GM19328 (cell line): Measurements from ENCODE around the gene CCL4L2.
"Not testable (repeated sequence)": the region's sequence is repeated elsewhere in the genome, so short reads cannot be mapped to it uniquely, and the experiment has no call there.

Experiments
- ATAC-seq: cut with Tn5 transposase; IDR thresholded peaks from one replicate; pipeline ENCODE4 v1.9.1; 2021; ENCODE audit warnings: mild to moderate bottlenecking, moderate library complexity; ENCODE audit not compliant: unreplicated experiment

Gene CCL4L2

DNA sequence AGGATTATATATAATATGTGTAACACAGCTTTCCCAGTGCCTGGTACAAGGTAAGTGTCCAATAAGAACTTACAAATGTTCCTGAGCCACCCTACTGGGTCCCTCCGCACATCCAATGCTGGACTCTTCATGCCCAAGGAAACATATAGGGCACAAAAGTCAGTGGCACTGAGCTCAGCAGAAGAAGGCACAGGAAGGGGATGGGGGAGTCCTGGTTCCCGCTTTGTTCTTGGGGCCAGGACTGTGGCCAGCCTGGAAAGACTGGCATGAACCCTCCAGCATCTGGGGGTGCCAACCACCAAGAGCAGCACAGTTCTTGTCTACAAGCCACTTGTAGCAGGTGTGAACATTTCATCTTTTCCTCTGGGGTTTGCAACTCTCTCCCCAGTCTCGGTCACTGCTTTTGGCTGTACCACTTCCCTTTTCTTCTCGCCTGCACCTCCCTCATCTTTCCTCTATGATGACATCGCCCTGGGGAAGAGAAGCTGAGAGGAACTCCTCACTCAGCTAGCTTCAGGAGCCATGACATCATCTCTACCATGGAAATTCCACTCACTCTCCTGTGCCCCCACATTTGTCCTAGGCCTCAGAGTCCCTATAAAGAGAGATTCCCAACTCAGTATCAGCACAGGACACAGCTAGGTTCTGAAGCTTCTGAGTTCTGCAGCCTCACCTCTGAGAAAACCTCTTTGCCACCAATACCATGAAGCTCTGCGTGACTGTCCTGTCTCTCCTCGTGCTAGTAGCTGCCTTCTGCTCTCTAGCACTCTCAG, at the start of gene CCL4L2:
CCL4L2 (plus strand) TSS at position 625 of the 773 bp plus-strand sequence.
- peak; percentile 62 for ATAC-seq

DNA sequence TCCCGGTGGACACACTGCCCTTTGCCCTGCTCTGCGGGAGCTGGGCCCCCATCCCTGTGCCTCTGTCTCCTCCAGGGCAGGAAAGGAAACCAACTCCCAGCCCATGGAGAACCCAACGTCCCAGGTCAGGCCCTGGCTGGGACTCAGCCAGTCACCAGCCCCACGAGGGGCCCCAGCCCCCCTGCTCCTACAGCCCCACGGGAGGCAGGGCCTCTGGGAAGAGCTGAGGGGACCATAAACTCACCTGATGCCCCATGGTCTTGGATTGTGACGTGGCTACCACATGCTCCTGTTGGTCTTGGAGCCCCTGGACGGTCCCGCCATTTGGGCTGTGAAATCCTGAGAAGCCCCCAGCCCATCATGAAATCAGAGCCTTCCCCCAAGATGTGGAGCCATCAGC, 42.0 kb upstream of the CCL4L2 start:
- not testable (repeated sequence) for ATAC-seq

DNA sequence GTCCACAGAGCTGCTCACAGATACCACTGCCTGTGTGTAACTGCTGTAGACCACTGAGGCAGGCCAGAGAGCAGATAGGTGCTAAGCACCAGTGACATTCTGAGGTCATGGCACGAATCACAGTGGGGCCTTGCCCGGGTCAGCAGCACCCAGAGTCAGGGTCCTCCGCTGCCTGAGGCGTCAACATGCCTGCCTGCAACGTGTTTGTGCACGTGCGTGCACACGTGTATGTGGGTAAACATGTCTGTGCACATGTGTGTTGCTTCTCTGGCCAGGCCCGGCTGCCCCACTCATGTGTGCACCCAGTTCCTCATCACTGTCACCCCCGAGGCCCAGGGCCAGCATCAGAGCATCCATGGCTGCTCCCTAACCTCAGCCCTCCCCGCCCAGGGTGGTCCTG, 34.3 kb upstream of the CCL4L2 start, which contains the start of gene TBC1D3B:
TBC1D3B (minus strand) TSS at position 101 of the 400 bp plus-strand sequence. CDS start 1,586 bp downstream, outside the sequence.
- ATAC-seq = not testable (repeated sequence)

DNA sequence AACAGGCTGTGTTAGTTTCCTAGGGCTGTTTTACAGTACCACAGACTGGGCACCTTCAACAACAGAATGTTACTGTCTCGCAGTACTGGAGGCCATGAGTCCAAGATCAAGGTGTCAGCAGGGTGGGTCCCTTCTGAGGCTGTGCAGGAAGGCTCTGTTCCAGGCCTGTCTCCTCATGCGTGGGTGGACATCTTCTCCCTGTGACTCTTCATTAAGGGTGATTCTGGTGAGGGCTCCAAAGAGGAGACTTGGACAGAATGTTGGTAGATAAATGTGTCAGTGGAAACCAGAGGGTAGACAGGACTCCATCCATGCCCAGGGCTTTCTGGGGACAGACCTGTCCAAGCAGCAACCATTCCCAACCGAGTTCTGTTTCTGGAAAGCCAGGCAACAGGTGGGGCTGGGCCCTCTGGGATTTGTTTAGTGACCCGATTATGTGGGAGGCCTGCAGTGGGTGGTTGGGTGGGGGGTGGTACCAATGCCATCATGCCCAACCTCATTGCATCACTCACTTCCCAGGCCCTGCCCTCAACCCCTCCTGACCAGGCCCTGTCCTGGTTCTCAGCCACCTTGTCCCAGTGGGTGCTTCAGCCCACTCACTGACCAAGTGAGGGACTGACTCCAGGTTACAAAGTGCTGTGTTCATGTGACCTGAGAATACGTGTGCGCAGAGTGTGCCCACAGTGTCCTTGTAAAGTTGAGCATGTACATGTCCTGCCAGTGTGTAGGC, 29.3 kb upstream of the CCL4L2 start:
- ATAC-seq = not testable (repeated sequence)

DNA sequence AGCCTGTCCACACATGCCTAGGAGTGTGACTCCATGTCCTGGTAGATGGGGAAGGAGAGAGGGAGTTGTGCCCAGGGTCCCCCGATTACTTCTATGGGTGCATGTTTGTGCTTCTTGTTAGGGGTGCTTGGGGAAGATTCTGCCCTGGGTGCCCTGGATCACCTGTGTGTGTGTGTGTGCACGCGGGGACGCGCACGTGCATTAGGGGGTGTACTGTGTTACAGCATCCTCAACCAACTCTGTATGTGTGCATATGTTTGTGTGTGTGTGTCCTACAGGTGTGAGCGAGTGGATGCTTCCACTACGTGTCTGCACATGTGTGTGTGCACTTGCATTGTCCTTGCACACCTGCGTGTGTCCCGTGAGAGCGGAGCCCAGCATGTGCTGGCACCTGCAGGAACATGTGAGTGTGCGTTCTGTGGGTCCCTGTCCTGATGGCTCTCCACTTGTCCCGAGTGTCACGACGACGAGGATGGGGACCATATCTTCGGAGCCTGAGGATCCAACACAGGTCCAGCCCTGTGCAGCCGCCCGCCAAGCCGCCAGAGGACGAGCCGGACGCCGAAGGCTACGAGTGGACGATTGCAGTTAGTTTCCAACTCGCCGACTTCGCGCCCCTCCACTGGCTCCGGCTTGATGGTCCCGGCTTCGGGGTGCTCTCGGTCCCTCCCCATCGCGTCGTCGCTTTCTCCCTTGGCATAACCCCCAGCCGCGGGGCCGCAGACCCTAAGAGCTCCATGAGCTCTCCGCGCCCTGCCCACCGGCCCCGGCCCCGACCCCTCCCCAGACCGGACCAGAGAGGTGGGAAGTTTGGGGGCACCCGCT, 28.5 kb upstream of the CCL4L2 start:
- ATAC-seq = no peak

DNA sequence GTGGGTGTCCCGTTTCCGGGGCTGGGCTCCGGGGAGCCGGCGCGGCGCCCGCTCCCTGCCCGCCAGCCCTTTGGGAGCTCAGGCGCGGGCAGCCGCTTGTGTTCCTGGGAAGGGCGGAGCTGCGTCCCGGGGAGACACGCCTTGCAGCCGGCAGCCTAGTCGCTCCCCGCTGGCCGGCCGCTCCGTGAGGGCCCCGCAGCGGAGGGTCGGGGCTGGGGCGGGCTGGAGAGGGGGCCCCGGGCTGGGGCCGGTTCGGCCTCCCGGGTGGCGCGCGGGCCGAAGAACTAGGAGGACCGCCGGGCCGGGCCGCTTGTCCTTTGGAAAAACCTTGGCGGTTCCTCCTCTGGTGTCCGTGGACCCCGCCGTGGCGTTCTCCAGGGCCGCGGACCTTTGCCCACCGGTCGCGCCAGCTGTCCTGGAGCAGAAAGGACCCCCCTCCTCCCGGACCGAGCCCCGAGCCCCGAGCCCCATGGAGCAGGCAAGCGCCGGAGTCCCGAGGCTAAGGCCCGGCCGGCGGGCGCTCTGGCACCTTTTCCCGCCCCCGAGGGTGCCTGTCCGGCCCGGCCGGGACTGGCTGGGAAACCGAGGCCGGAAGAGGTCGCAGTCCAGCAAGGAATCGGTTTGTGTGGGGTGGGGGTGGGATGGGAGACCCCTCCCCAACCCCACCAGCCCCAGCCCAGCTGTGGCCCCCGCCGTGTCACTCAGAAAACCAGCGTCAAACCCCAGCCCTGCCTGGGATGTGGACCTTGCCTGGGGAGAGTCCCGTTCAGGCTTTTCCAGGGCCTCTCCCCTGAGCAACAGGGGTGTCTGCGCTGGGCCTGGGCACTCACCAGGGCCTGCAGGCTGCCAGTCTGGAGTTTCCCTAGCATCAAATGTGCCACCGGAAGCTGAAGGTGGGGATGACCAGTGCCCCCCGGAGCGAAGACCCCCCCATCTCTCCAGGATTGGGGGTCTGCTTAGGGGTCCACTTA, 27.6 kb upstream of the CCL4L2 start:
- ATAC-seq = no peak

DNA sequence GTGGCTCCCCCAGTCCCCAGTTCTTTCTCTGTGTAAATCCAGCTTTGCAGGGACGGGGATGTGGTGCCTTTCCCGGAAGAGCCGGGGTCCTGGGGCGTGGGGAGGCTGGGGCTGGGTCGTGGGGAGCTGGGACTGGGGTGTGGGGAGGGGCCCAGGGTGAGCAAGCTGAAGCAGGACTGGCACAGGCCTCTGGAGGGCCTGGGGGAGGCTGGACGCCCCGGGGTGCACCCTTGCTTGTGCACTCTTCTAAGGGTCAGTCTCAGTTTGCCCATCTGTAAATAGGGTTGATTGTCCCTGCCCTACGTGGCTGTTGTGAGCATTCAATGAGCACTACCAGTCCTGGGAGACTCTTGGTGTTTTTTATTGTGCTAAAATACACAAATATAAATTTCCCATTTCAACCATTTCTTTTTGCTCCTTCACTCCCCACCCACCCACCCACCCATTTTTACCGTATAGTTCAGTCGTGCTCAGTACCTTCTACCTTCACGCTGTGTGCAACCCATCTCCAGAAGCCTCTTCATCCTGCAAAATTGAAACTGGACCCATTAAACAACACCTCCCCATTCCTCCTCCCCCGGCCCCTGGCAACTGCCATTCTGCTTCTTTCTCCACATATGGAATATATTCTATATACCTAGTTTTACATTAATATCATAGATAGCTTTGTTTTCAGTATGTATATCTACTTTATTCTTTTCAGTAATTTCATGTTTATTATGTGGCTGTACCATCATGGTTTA, 26.7 kb upstream of the CCL4L2 start:
- no peak for ATAC-seq

DNA sequence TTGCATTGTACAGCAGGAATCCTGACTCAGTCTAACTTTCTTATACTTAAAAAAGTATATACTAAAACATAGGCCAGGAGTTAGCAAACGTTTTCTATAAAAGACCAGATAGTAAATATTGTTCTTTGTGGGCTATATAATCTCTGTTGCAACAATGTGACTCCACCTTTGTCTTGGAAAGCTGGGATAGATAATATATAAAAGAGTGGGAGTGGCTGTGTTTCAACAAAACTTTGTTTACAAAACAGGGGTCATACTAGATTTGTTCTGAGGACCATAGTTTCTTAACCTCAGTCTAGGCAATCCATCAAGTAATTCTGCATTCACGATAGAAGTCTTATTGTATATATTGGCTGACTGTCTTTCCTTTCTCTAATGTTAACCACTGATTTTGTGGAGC, 25.4 kb upstream of the CCL4L2 start:
- ATAC-seq = no peak

DNA sequence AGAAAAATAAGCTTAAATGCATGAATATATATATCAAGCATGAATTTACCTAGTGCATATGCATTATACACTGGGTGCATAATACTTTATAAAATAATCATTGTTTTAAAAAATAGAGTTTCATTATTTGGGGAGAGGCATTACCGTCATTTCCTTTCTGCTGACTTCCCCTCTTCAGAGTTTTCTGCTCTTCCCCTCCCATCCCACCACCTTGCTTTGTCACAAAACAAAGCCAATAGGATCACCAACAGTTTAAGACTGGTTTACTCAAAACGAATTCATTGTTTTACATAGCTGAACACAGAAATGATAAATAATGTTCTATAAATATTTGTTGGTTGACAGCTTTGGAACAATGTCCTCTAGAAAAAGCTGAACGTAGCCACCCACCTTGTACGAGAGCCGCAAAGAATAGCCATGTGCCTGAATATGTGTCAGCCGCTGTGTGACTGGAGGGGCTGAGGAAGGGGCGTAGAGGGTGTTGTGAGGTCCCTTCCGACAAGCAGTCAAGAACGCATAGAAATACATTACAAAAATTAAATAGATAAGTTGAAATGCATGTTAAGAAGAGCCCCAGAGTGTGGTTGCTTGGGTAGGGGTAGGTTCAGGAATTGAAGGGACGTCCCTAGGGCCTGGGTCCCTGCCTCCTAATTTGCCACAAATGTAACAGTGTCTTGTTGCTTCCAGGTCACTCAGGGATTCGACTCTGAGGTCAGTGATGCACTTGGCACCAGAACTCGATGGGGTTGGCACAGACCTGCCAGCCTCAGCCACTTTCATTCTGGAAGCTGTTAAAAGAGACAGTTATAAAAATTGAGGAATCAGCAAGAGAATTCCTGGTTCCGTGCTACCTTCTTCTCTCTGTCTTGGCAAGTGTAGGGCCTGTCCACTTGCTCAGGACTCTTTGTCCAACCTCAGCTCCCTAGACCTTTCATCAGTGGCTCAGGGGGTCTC, 23.8 kb upstream of the CCL4L2 start:
- not testable (repeated sequence) for ATAC-seq

DNA sequence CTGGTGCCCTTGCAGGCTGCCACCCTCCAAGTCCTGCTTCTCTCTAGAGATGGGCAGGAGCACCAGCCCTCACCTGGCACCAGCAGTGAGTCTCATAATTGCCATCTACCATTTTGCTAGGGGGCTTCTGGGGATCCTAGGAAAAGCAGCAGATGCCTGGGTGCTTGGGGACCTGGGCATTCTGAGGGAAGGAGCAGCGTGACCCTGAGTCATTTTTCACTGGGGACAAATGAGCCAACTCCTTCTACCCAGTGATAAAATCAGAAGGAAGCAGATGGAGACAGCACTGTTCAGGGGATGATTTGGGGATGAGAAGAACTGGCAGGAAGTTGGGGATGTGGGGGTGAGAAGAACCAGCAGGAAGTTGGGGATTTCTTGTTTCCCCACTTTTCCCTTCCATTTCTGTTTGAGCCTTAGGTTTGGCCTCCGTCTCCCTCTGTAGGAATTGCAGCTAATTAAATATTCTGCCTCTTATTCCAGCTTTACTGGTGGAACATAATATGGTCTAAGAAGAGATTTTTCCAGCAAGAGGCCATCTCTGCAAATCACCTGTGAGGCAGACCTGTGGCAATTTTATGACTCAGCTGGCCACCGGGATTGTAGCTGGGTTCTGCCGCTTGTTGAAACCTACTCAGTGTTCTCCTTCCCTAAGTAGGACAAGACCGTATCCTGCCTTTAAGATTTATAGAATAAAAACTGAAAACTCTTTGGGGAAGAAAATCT, 22.8 kb upstream of the CCL4L2 start:
- not testable (repeated sequence) for ATAC-seq

DNA sequence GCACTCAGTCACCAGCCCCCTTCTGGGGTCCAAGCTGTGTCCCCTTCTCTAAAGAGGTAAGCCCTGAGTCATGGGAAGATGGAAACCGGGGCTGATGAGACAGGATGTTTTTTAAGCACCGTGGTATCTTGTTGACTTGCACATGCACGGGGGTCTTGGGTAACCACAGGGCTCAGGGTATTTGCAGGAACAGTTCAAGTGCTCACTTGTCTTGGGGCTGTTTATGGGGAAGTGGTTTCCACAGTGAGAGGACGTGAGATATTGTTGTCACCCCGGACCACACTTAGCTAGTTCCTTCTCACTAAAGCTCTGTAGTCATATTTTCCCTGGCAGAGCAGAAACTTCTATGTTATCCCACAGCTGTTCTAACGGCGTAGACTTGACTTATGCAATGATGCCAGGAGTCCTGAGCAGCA, 22.0 kb upstream of the CCL4L2 start:
- peak; percentile 51 for ATAC-seq

DNA sequence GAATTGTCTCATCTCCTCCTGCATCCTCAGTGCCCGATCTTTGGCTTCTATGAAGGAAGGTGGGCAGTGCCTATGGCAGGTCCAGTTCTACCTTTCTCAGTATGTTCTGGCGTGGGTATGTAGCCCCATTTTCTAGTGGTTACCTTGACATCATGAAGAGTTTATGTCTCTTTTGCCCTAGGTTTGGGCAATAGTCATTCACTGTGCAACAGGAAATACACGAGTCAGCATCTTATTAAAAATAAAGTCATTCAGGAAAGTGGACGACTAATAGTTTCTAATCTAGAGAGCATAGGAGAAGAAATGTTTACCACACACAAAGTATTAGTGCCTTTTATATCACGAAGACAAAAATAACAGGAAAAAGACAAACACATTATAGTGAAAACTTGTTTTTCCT, 20.9 kb upstream of the CCL4L2 start:
- ATAC-seq = not testable (repeated sequence)

DNA sequence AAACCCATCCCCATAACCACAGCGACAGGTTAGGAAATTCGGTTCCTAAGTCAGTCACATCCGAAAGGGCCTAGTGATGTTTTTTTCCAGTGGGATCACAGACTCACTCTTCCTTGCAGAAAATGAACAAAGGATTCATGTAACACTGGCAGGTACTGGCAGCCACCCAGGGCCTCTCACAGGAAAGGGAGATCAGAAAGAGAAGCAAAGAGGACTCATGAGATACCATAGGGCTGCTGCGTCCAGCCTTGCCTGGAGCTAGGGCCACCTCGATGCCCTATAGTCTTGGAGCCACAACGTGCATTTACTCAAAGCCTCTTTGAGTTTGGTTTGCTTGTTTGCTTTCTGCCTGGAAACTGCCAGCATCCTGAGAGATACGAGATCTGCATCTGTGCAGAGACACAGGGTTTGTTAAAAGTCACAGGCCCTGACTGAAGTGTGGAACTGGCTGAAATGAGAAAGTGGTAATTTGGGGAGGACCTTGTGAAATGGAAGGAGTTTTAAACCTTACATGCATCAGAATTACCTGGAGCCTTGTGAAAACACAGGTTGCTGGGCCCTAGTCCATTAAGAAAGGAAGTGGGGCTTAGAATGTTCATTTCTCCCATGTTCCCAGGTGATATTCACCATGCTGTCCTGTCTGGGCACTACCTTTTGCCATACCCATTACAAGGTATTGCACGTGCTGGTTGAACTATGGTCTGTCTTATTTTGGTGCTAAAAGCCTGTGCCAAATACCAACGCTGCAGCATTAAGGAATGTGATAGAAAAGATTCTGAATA, 20.1 kb upstream of the CCL4L2 start:
- not testable (repeated sequence) for ATAC-seq

DNA sequence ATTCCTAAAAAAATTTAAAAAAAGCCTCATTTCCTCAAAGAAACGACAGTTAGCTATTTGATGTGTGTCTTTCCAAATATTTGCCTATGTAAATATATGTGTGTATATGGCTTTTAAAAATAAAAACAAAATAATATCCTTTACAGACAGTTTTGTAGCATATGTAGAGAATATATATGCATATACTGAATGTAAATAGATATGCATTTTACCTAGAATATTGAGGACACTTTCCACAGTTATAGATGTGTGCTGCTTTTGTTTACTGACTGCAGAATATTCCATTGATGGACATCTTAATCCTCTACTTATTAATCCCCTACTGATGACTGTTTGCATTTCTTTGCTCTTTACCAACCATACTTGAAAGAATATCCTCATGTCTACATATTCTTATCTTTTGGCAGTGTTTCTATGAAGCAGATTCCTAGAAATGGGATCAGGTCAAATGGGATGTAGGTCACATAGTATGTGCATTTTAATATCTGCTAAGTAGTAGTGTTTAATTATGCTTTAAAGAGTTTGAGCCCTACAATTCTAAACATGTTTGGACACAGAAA, 17.6 kb upstream of the CCL4L2 start:
- ATAC-seq = no peak

DNA sequence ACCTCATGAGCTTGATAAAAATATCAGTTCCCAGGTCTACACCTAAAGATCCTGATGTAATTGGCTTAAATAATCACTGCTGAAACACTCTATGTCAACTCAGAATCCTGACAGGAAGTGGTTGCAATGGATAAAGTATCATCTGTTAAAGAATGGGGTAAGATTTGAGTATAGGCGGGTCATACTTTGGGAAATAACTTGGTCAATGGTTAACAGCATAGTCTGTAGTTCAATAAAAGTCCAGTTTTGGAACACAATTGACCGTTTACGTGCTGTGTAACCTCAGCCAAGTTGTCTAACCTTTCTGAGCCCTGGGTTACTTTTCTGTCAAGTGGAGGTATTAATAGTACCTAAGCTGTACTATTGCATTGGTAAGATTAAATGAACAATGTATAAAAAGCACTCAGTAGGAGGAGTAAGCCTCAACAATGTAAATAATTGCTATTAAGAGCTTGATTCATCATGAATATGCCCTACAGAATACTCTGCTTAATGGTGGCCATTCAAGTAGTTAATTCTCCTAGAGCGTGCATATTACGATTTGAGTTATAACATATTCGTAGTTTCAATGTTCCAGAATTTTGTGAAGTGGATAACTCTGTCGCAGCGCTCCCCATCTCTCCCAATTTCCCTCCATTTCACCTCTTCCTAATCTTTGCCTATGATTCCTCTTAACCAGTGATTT, 16.6 kb upstream of the CCL4L2 start:
- ATAC-seq = not testable (repeated sequence)
